A549 (cell line): Measurements from ENCODE around the gene GOLGA1. TPM values are rescaled to one million over a fixed set of nuclear protein-coding genes. Genes with fewer than 3 reads are reported as not detected.

Experiments
- ATAC-seq, 2 experiments: fragments of 200-7000 bp in 1 of 2; fragments of >200 bp in 1 of 2; cut with Nextera tagmentation in 1 of 2; cut with Tn5 transposase in 1 of 2; 3 replicates each; pipeline versions ENCODE4 v1.8.0 to v1.9.1; 2018 to 2020; ENCODE audit warnings: mild to moderate bottlenecking in 1 of 2, moderate library complexity in 1 of 2
- CTCF ChIA-PET: fragments of 300-600 bp; sonication (Branson Sonifier 250); formaldehyde crosslinking; extraction: SDS; loops from one replicate; lab custom pipeline; 2021; ENCODE audit warnings: antibody characterized with exemption, inconsistent platforms; lab: Yijun Ruan, JAX
- POLR2A ChIA-PET: fragments of 350-600 bp; formaldehyde crosslinking; extraction: SDS; loops from one replicate; lab custom pipeline; 2021; ENCODE audit warnings: antibody characterized with exemption, inconsistent platforms; lab: Yijun Ruan, JAX
- DNase-seq, 2 experiments: peaks; one replicate each; pipeline versions ENCODE4 v3.0.0 to v3.0.0-alpha.2; 2011 to 2016; ENCODE audit warnings: low read depth in 1 of 2, low spot score in 1 of 2
- FAIRE-seq: peaks from 2 replicates; lab custom pipeline; 2011; peaks lifted over from hg19 to GRCh38; lab: Jason Lieb, UNC
- H3K27ac ChIP-seq, 2 experiments: fragments of >200 bp; sonication (Bioruptor Twin); formaldehyde crosslinking; 3 replicates each; pipeline ENCODE4 v1.5.1; 2016 to 2017
- H3K4me1 ChIP-seq: fragments of >200 bp; sonication (Bioruptor Twin); formaldehyde crosslinking; 3 replicates; pipeline ENCODE4 v1.6.1; 2016
- H3K4me2 ChIP-seq: fragments of >200 bp; sonication (Bioruptor Twin); formaldehyde crosslinking; 3 replicates; pipeline ENCODE4 v1.6.1; 2016
- H3K4me3 ChIP-seq: fragments of >200 bp; sonication (Bioruptor Twin); formaldehyde crosslinking; 3 replicates; pipeline ENCODE4 v1.5.1; 2016
- H3K9me3 ChIP-seq: fragments of >200 bp; sonication (Bioruptor Twin); formaldehyde crosslinking; 3 replicates; pipeline ENCODE4 v1.6.1; 2016
- BCL3 ChIP-seq: fragments of >200 bp; sonication (Bioruptor Twin); formaldehyde crosslinking; IDR thresholded peaks from 3 replicates; pipeline ENCODE4 v1.6.1; 2016
- BHLHE40 ChIP-seq: IDR thresholded peaks from 2 replicates; pipeline ENCODE4 v1.6.1; 2012; ENCODE audit warnings: low read depth, low read length, inconsistent platforms
- CBX2 ChIP-seq: fragments of 200-600 bp; sonication (generic); IDR thresholded peaks from 2 replicates; pipeline ENCODE4 v1.6.1; 2016; ENCODE audit warnings: low read depth, mild to moderate bottlenecking, borderline replicate concordance
- CEBPB ChIP-seq, 2 experiments: fragments of >200 bp in 1 of 2; sonication (Bioruptor Twin) in 1 of 2; formaldehyde crosslinking in 1 of 2; IDR thresholded peaks; 2 replicates each; pipeline ENCODE4 v1.6.1; 2012 to 2016
- EHF ChIP-seq: fragments of 250-450 bp; sonication (Bioruptor Pico); IDR thresholded peaks from 2 replicates; pipeline ENCODE4 v1.5.0; 2020; ENCODE audit warnings: mild to moderate bottlenecking
- EHMT2 ChIP-seq: fragments of 200-600 bp; sonication (generic); IDR thresholded peaks from 2 replicates; pipeline ENCODE4 v1.6.1; 2016; ENCODE audit warnings: antibody characterized with exemption, low read depth, mild to moderate bottlenecking, moderate library complexity
- ELK1 ChIP-seq: fragments of 150-350 bp; IDR thresholded peaks from 2 replicates; pipeline ENCODE4 v1.6.1; 2014; ENCODE audit warnings: low read depth, mild to moderate bottlenecking, low read length
- EP300 ChIP-seq, 2 experiments: fragments of >200 bp; sonication (Bioruptor Twin); formaldehyde crosslinking; IDR thresholded peaks; 2 replicates in 1 of 2; 3 replicates in 1 of 2; pipeline ENCODE4 v1.6.1; 2016 to 2017
- FOSB ChIP-seq: fragments of 250-450 bp; sonication (Bioruptor Pico); IDR thresholded peaks from 2 replicates; pipeline ENCODE4 v1.5.0; 2020; ENCODE audit warnings: mild to moderate bottlenecking, moderate library complexity
- HDAC2 ChIP-seq: fragments of 200-600 bp; sonication (generic); IDR thresholded peaks from 2 replicates; pipeline ENCODE4 v1.6.1; 2016
- HOXA7 ChIP-seq: fragments of 250-450 bp; sonication (Bioruptor Pico); IDR thresholded peaks from 2 replicates; pipeline ENCODE4 v1.5.0; 2020; ENCODE audit warnings: mild to moderate bottlenecking, moderate library complexity
- HOXB5 ChIP-seq: fragments of 250-450 bp; sonication (Bioruptor Pico); IDR thresholded peaks from 2 replicates; pipeline ENCODE4 v1.5.0; 2020; ENCODE audit warnings: mild to moderate bottlenecking, moderate library complexity
- JUN ChIP-seq, 2 experiments: fragments of >200 bp; sonication (Bioruptor Twin); formaldehyde crosslinking; IDR thresholded peaks; 2 replicates in 1 of 2; 3 replicates in 1 of 2; pipeline ENCODE4 v1.6.1; 2016 to 2017
- KDM1A ChIP-seq: fragments of 200-600 bp; sonication (generic); IDR thresholded peaks from 2 replicates; pipeline ENCODE4 v1.6.1; 2016; ENCODE audit warnings: low read depth, mild to moderate bottlenecking
- KDM5A ChIP-seq: fragments of 200-600 bp; sonication (generic); IDR thresholded peaks from 2 replicates; pipeline ENCODE4 v1.6.1; 2016; ENCODE audit warnings: antibody characterized with exemption, mild to moderate bottlenecking
- MAFK ChIP-seq: fragments of 450-650 bp; IDR thresholded peaks from 2 replicates; pipeline ENCODE4 v1.6.1; 2014; ENCODE audit not compliant: partially characterized antibody
- MAZ ChIP-seq: fragments of 150-350 bp; IDR thresholded peaks from 2 replicates; pipeline ENCODE4 v1.6.1; 2014; ENCODE audit warnings: antibody characterized with exemption, low read depth, low read length, borderline replicate concordance
- NR3C1 ChIP-seq: fragments of >200 bp; sonication (Bioruptor Twin); formaldehyde crosslinking; IDR thresholded peaks from 3 replicates; pipeline ENCODE4 v1.6.1; 2017
- PHF8 ChIP-seq: fragments of 200-600 bp; sonication (generic); IDR thresholded peaks from 2 replicates; pipeline ENCODE4 v1.6.1; 2016; ENCODE audit warnings: low read depth, mild to moderate bottlenecking, antibody characterized with exemption, moderate library complexity, borderline replicate concordance
- POLR2AphosphoS2 ChIP-seq: conservative IDR thresholded peaks from 2 replicates; pipeline ENCODE4 v1.6.1; 2012; ENCODE audit warnings: low read length, improper control_type of control experiment, inconsistent platforms
- RAD21 ChIP-seq, 2 experiments: fragments of >200 bp in 1 of 2; sonication (Bioruptor Twin) in 1 of 2; formaldehyde crosslinking in 1 of 2; IDR thresholded peaks in 1 of 2; conservative IDR thresholded peaks in 1 of 2; 2 replicates in 1 of 2; 3 replicates in 1 of 2; pipeline ENCODE4 v1.6.1; 2012 to 2018; ENCODE audit warnings: inconsistent platforms in 1 of 2
- RFX5 ChIP-seq: fragments of 450-650 bp; IDR thresholded peaks from 2 replicates; pipeline ENCODE4 v1.7.1; 2014; ENCODE audit warnings: antibody characterized with exemption, mild to moderate bottlenecking, moderate library complexity
- RNF2 ChIP-seq: fragments of 200-600 bp; sonication (generic); IDR thresholded peaks from 2 replicates; pipeline ENCODE4 v1.6.1; 2016; ENCODE audit warnings: low read depth, mild to moderate bottlenecking, antibody characterized with exemption, moderate library complexity, borderline replicate concordance
- TFCP2L1 ChIP-seq: fragments of 250-450 bp; sonication (Bioruptor Pico); IDR thresholded peaks from 2 replicates; pipeline ENCODE4 v1.5.0; 2021; ENCODE audit warnings: mild to moderate bottlenecking
- TP53 ChIP-seq: fragments of 250-450 bp; sonication (Bioruptor Pico); IDR thresholded peaks from 2 replicates; pipeline ENCODE4 v1.5.0; 2021; ENCODE audit warnings: mild to moderate bottlenecking, moderate library complexity
- USF2 ChIP-seq: fragments of 450-650 bp; IDR thresholded peaks from 2 replicates; pipeline ENCODE4 v1.6.1; 2014; ENCODE audit warnings: antibody characterized with exemption
- ZC3H11A ChIP-seq: fragments of 450-650 bp; IDR thresholded peaks from 2 replicates; pipeline ENCODE4 v1.6.1; 2014; ENCODE audit warnings: antibody characterized with exemption, mild to moderate bottlenecking
- ZFP36 ChIP-seq: fragments of 450-650 bp; IDR thresholded peaks from 2 replicates; pipeline ENCODE4 v1.6.1; 2014; ENCODE audit warnings: borderline replicate concordance; ENCODE audit not compliant: partially characterized antibody
- ZNF302 ChIP-seq: fragments of 250-450 bp; sonication (Bioruptor Pico); IDR thresholded peaks from 2 replicates; pipeline ENCODE4 v1.9.0; 2021; ENCODE audit warnings: inconsistent platforms, mild to moderate bottlenecking, moderate library complexity
- WGBS: methylation state at CpG from one replicate; pipeline ENCODE4 v1.1.6; 2017; ENCODE audit errors: missing lambda C conversion rate; 5-methylcytosine and 5-hydroxymethylcytosine counted together
- polyA plus RNA-seq, 4 experiments: library from polyadenylated mRNA; depleted of rRNA in 3 of 4; stranded (reverse); fragments of >200 nt; fragmentation: RNase III in 1 of 4; extraction: RNeasy Plus Mini Kit Qiagen cat#74134 plus additional on column Dnase treatment in 1 of 4; gene quantifications; 2 replicates in 3 of 4; 3 replicates in 1 of 4; pipeline ENCODE4 v1.2.3, GENCODE V29; 2011 to 2017
- TF ChIP-seq, protein P1 (sequence below): fragments of >200 bp; sonication (Bioruptor Twin); formaldehyde crosslinking; IDR thresholded peaks from 2 replicates; pipeline ENCODE4 v1.6.1; 2016
- TF ChIP-seq, protein P2 (sequence below): fragments of 200-600 bp; sonication (generic); IDR thresholded peaks from 2 replicates; pipeline ENCODE4 v1.6.1; 2016; ENCODE audit warnings: antibody characterized with exemption, mild to moderate bottlenecking, moderate library complexity
- TF ChIP-seq, protein P3 (sequence below): fragments of >200 bp; sonication (Bioruptor Twin); formaldehyde crosslinking; IDR thresholded peaks from 3 replicates; pipeline ENCODE4 v1.5.1; 2016

GOLGA1 gene
- polyA plus RNA-seq, 2 of the 4 experiments (the other 2 are of a cell fraction): 10.0 to 19.4 TPM

GRCh38 chr9:124852829-124853531 lies 87.9 kb downstream of the GOLGA1 start, which contains the start of gene WDR38:
Gene WDR38, plus strand, starts transcription at chr9:124853460. Its CDS starts 72 bp downstream, at chr9:124853532.
- CTCF ChIA-PET: interaction anchor here (0.6 to 43.0 kb wide), 56 partner anchors 11 to 531 kb away, joined by 3 to 2512 read pairs (median 4); partner anchors contain the start of genes ARPC5L, NR6A1, OLFML2A and RPL35
- peak within 1 kb of the TSS; percentile 53 to 81 for H3K27ac ChIP-seq
- no peak for TF ChIP-seq NR3C1
- TF ChIP-seq BCL3: no peak
- TF ChIP-seq PHF8: no peak
- TF ChIP-seq RAD21 (conservative IDR thresholded peaks at IDR 0.05 in 1 of 2, IDR thresholded peaks at IDR 0.05 in 1 of 2): peak; percentile 93 to 100
- no peak for TF ChIP-seq EHMT2
- no peak for TF ChIP-seq FOSB
- no peak for TF ChIP-seq ZNF302
- TF ChIP-seq, protein P1, sequence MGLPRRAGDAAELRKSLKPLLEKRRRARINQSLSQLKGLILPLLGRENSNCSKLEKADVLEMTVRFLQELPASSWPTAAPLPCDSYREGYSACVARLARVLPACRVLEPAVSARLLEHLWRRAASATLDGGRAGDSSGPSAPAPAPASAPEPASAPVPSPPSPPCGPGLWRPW: no peak
- no peak for TF ChIP-seq EP300 (IDR thresholded peaks at IDR 0.05)
- TF ChIP-seq CEBPB (IDR thresholded peaks at IDR 0.05): no peak
- TF ChIP-seq KDM1A: no peak
- TF ChIP-seq, protein P2, sequence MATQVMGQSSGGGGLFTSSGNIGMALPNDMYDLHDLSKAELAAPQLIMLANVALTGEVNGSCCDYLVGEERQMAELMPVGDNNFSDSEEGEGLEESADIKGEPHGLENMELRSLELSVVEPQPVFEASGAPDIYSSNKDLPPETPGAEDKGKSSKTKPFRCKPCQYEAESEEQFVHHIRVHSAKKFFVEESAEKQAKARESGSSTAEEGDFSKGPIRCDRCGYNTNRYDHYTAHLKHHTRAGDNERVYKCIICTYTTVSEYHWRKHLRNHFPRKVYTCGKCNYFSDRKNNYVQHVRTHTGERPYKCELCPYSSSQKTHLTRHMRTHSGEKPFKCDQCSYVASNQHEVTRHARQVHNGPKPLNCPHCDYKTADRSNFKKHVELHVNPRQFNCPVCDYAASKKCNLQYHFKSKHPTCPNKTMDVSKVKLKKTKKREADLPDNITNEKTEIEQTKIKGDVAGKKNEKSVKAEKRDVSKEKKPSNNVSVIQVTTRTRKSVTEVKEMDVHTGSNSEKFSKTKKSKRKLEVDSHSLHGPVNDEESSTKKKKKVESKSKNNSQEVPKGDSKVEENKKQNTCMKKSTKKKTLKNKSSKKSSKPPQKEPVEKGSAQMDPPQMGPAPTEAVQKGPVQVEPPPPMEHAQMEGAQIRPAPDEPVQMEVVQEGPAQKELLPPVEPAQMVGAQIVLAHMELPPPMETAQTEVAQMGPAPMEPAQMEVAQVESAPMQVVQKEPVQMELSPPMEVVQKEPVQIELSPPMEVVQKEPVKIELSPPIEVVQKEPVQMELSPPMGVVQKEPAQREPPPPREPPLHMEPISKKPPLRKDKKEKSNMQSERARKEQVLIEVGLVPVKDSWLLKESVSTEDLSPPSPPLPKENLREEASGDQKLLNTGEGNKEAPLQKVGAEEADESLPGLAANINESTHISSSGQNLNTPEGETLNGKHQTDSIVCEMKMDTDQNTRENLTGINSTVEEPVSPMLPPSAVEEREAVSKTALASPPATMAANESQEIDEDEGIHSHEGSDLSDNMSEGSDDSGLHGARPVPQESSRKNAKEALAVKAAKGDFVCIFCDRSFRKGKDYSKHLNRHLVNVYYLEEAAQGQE: no peak
- TF ChIP-seq ELK1: no peak
- no peak for TF ChIP-seq CBX2
- TF ChIP-seq, protein P3, sequence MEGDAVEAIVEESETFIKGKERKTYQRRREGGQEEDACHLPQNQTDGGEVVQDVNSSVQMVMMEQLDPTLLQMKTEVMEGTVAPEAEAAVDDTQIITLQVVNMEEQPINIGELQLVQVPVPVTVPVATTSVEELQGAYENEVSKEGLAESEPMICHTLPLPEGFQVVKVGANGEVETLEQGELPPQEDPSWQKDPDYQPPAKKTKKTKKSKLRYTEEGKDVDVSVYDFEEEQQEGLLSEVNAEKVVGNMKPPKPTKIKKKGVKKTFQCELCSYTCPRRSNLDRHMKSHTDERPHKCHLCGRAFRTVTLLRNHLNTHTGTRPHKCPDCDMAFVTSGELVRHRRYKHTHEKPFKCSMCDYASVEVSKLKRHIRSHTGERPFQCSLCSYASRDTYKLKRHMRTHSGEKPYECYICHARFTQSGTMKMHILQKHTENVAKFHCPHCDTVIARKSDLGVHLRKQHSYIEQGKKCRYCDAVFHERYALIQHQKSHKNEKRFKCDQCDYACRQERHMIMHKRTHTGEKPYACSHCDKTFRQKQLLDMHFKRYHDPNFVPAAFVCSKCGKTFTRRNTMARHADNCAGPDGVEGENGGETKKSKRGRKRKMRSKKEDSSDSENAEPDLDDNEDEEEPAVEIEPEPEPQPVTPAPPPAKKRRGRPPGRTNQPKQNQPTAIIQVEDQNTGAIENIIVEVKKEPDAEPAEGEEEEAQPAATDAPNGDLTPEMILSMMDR: peak; percentile 100
- TF ChIP-seq ZFP36: no peak
- TF ChIP-seq KDM5A: peak; percentile 98
- TF ChIP-seq MAFK: no peak
- TF ChIP-seq TFCP2L1 (CRISPR knock-in tag): no peak
- no peak for TF ChIP-seq USF2
- TF ChIP-seq HDAC2: no peak
- no peak for TF ChIP-seq ZC3H11A
- TF ChIP-seq RNF2: no peak
- peak in 1 of 2 experiments; percentile 49; a peak in 1 of 5 replicates for TF ChIP-seq JUN (IDR thresholded peaks at IDR 0.05)
- peak; percentile 66; the same call in 1 of the 2 replicates for TF ChIP-seq RFX5
- TF ChIP-seq HOXB5: no peak
- no peak for TF ChIP-seq TP53 (CRISPR knock-in tag)
- TF ChIP-seq HOXA7 (CRISPR knock-in tag): no peak
- no peak for TF ChIP-seq POLR2AphosphoS2
- no peak for TF ChIP-seq MAZ
- TF ChIP-seq EHF (CRISPR knock-in tag): no peak
- TF ChIP-seq BHLHE40: no peak

More at GRCh38 chr9:124852829-124853531, 87.9 kb downstream of the GOLGA1 start, which contains the start of gene WDR38:
- ATAC-seq: peak; percentile 73 to 85
- Histone ChIP-seq H3K4me1 (peaks cover 30% of the 10 kb centered on the region), H3K4me3 (peak within 1 kb of the TSS; percentile 45), H3K4me2 (peak within 1 kb of the TSS; percentile 86), H3K9me3 (no peaks in the 10 kb centered on the region)
- peak; percentile 36 for FAIRE-seq
- 1% methylated on average over 25 of the region's 51 CpGs for WGBS
- peak; percentile 87 to 98 for DNase-seq
- POLR2A ChIA-PET: interaction anchor here (1.0 to 5.5 kb wide), 7 partner anchors 9 to 389 kb away, joined by 3 to 52 read pairs (median 4); partner anchors contain the start of genes ARPC5L, HSPA5, NR6A1 and OLFML2A
